ENCODE measurements around the gene DNAH10.

DNA sequence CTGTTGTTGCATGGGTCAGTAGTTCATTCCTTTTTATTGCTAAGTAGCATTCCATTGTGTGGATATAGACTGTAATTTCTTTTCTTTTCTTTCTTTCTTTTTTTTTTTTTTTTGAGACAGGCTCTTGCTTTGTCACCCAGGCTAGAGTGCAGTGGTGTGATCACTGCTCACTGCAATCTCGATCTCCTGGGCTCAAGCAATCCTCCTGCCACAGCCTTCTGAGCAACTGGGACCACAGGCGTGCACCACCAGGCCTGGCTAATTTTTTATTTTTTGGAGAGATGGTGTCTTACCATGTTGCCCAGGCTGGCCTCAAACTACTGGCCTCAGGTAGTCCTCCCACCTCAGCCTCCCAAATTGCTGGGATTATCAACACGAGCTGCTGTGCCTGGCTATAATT, 44.8 kb upstream of the DNAH10 start:
- TF ChIP-seq, protein P1, sequence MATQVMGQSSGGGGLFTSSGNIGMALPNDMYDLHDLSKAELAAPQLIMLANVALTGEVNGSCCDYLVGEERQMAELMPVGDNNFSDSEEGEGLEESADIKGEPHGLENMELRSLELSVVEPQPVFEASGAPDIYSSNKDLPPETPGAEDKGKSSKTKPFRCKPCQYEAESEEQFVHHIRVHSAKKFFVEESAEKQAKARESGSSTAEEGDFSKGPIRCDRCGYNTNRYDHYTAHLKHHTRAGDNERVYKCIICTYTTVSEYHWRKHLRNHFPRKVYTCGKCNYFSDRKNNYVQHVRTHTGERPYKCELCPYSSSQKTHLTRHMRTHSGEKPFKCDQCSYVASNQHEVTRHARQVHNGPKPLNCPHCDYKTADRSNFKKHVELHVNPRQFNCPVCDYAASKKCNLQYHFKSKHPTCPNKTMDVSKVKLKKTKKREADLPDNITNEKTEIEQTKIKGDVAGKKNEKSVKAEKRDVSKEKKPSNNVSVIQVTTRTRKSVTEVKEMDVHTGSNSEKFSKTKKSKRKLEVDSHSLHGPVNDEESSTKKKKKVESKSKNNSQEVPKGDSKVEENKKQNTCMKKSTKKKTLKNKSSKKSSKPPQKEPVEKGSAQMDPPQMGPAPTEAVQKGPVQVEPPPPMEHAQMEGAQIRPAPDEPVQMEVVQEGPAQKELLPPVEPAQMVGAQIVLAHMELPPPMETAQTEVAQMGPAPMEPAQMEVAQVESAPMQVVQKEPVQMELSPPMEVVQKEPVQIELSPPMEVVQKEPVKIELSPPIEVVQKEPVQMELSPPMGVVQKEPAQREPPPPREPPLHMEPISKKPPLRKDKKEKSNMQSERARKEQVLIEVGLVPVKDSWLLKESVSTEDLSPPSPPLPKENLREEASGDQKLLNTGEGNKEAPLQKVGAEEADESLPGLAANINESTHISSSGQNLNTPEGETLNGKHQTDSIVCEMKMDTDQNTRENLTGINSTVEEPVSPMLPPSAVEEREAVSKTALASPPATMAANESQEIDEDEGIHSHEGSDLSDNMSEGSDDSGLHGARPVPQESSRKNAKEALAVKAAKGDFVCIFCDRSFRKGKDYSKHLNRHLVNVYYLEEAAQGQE (tag by site-specific recombination; IDR thresholded peaks at IDR 0.05), result no peak
- TF ChIP-seq, protein P2, sequence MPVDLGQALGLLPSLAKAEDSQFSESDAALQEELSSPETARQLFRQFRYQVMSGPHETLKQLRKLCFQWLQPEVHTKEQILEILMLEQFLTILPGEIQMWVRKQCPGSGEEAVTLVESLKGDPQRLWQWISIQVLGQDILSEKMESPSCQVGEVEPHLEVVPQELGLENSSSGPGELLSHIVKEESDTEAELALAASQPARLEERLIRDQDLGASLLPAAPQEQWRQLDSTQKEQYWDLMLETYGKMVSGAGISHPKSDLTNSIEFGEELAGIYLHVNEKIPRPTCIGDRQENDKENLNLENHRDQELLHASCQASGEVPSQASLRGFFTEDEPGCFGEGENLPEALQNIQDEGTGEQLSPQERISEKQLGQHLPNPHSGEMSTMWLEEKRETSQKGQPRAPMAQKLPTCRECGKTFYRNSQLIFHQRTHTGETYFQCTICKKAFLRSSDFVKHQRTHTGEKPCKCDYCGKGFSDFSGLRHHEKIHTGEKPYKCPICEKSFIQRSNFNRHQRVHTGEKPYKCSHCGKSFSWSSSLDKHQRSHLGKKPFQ (tag by site-specific recombination; IDR thresholded peaks at IDR 0.05), result no peak
- TF ChIP-seq GFI1B (tag by site-specific recombination; IDR thresholded peaks at IDR 0.05) (no peak), TCF7L2 (IDR thresholded peaks at IDR 0.05; ENCODE audit: borderline replicate concordance, low read depth, low read length) (no peak), ZBTB7A (tag by site-specific recombination; IDR thresholded peaks at IDR 0.05; ENCODE audit: low read depth) (no peak), ZNF302 (tag by site-specific recombination; IDR thresholded peaks at IDR 0.05; ENCODE audit: low read depth) (no peak), ZNF274 (IDR thresholded peaks at IDR 0.05; ENCODE audit: low read length) (no peak), ZNF274 (tag by site-specific recombination; IDR thresholded peaks at IDR 0.05; ENCODE audit: borderline replicate concordance) (no peak), ZNF112 (tag by site-specific recombination; IDR thresholded peaks at IDR 0.05) (no peak), MEIS1 (CRISPR knock-in tag; IDR thresholded peaks at IDR 0.05; ENCODE audit: borderline replicate concordance) (no peak), ZNF324 (tag by site-specific recombination; IDR thresholded peaks at IDR 0.05) (no peak), MZF1 (tag by site-specific recombination; IDR thresholded peaks at IDR 0.05; ENCODE audit: borderline replicate concordance) (no peak), TRIM28 (IDR thresholded peaks at IDR 0.05; ENCODE audit: borderline replicate concordance, low read length) (no peak)
- TF ChIP-seq, protein P3, sequence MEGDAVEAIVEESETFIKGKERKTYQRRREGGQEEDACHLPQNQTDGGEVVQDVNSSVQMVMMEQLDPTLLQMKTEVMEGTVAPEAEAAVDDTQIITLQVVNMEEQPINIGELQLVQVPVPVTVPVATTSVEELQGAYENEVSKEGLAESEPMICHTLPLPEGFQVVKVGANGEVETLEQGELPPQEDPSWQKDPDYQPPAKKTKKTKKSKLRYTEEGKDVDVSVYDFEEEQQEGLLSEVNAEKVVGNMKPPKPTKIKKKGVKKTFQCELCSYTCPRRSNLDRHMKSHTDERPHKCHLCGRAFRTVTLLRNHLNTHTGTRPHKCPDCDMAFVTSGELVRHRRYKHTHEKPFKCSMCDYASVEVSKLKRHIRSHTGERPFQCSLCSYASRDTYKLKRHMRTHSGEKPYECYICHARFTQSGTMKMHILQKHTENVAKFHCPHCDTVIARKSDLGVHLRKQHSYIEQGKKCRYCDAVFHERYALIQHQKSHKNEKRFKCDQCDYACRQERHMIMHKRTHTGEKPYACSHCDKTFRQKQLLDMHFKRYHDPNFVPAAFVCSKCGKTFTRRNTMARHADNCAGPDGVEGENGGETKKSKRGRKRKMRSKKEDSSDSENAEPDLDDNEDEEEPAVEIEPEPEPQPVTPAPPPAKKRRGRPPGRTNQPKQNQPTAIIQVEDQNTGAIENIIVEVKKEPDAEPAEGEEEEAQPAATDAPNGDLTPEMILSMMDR (tag by site-specific recombination; IDR thresholded peaks at IDR 0.05), result no peak
- TF ChIP-seq, protein P4, sequence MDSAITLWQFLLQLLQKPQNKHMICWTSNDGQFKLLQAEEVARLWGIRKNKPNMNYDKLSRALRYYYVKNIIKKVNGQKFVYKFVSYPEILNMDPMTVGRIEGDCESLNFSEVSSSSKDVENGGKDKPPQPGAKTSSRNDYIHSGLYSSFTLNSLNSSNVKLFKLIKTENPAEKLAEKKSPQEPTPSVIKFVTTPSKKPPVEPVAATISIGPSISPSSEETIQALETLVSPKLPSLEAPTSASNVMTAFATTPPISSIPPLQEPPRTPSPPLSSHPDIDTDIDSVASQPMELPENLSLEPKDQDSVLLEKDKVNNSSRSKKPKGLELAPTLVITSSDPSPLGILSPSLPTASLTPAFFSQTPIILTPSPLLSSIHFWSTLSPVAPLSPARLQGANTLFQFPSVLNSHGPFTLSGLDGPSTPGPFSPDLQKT (IDR thresholded peaks at IDR 0.05; ENCODE audit: borderline replicate concordance, low read depth, low read length), result no peak
